ENCODE results near the gene SCGB3A2. TPM values are rescaled to one million over a fixed set of nuclear protein-coding genes. Genes with fewer than 3 reads are reported as not detected.
"Not testable (repeated sequence)": the region's sequence is repeated elsewhere in the genome, so short reads cannot be mapped to it uniquely, and the experiment has no call there.

SCGB3A2 gene
- total RNA-seq, 4 donors from 2014 or later = not detected

GRCh38 chr5:147858565-147858964, 19.9 kb upstream of the SCGB3A2 start:
- DNase-seq (ENCODE audit: extremely low spot score) = no peak
- Histone ChIP-seq H3K36me3 (no peaks in the 10 kb centered on the region), H3K4me3 (no peak overlapping the region), H3K4me1 (peaks cover 0 to 5% (median 2%) of the 10 kb centered on the region in 4 donors), H3K9me3 (no peaks in the 10 kb centered on the region), H3K27me3 (no peaks in the 10 kb centered on the region), H3K27ac (replicated peaks in 1 of 4) (no peak overlapping the region)
- 41% methylated on average over 1 of the region's 1 CpG for WGBS
- no peak for TF ChIP-seq POLR2A (IDR thresholded peaks at IDR 0.05; ENCODE audit: low read depth)
- TF ChIP-seq POLR2AphosphoS5 (IDR thresholded peaks at IDR 0.05) = no peak
- no peak for TF ChIP-seq EP300 (IDR thresholded peaks at IDR 0.05)
- intact Hi-C loops (cut with DNase I) = loop anchor here (5.0 kb wide), 1 partner anchor 874 kb away; no protein-coding TSS in a partner anchor

GRCh38 chr5:147859962-147860640, 18.4 kb upstream of the SCGB3A2 start:
- Histone ChIP-seq H3K4me1 (peaks cover 0 to 17% (median 11%) of the 10 kb centered on the region in 4 donors), H3K9me3 (no peaks in the 10 kb centered on the region), H3K27me3 (no peaks in the 10 kb centered on the region), H3K36me3 (no peaks in the 10 kb centered on the region), H3K27ac (replicated peaks in 1 of 4) (no peak overlapping the region), H3K4me3 (no peak overlapping the region)
- intact Hi-C loops (cut with DNase I) = loop anchor here (5.0 kb wide), 1 partner anchor 872 kb away; no protein-coding TSS in a partner anchor
- WGBS = 93% methylated on average over 3 of the region's 3 CpGs
- no peak for TF ChIP-seq EP300 (IDR thresholded peaks at IDR 0.05)
- no peak for TF ChIP-seq CTCF (IDR thresholded peaks at IDR 0.05)
- TF ChIP-seq POLR2AphosphoS5 (IDR thresholded peaks at IDR 0.05) = no peak
- no peak for TF ChIP-seq POLR2A (IDR thresholded peaks at IDR 0.05; ENCODE audit: low read depth)
- no peak for DNase-seq (ENCODE audit: extremely low spot score)

- Histone ChIP-seq H3K27me3 (no peaks in the 10 kb centered on the region), H3K27ac (replicated peaks in 1 of 4) (no peak overlapping the region), H3K9me3 (no peaks in the 10 kb centered on the region), H3K36me3 (no peaks in the 10 kb centered on the region), H3K4me3 (no peak overlapping the region), H3K4me1 (peaks cover 0 to 17% (median 11%) of the 10 kb centered on the region in 4 donors)
- no peak for TF ChIP-seq CTCF (IDR thresholded peaks at IDR 0.05)
- no peak for TF ChIP-seq POLR2A (IDR thresholded peaks at IDR 0.05; ENCODE audit: low read depth)
- TF ChIP-seq EP300 (IDR thresholded peaks at IDR 0.05) = no peak
- intact Hi-C loops (cut with DNase I) = no loop called here
- no peak for DNase-seq (ENCODE audit: extremely low spot score)
- 92% methylated on average over 1 of the region's 1 CpG for WGBS
Observed at GRCh38 chr5:147860641-147861025, 17.9 kb upstream of the SCGB3A2 start.

- Histone ChIP-seq H3K9me3 (no peaks in the 10 kb centered on the region), H3K36me3 (no peaks in the 10 kb centered on the region), H3K4me1 (peaks cover 0 to 17% (median 11%) of the 10 kb centered on the region in 4 donors), H3K27me3 (no peaks in the 10 kb centered on the region), H3K4me3 (no peak overlapping the region), H3K27ac (replicated peaks in 1 of 4) (no peak overlapping the region)
- no peak for DNase-seq (ENCODE audit: extremely low spot score)
- WGBS = 30% methylated on average over 3 of the region's 3 CpGs
- intact Hi-C loops (cut with DNase I) = no loop called here
- TF ChIP-seq CTCF (IDR thresholded peaks at IDR 0.05) = no peak
- no peak for TF ChIP-seq POLR2A (IDR thresholded peaks at IDR 0.05; ENCODE audit: low read depth)
- no peak for TF ChIP-seq POLR2AphosphoS5 (IDR thresholded peaks at IDR 0.05)
- TF ChIP-seq EP300 (IDR thresholded peaks at IDR 0.05) = no peak
Observed at GRCh38 chr5:147863454-147864158, 14.9 kb upstream of the SCGB3A2 start.

GRCh38 chr5:147869112-147869511, 9.4 kb upstream of the SCGB3A2 start:
- no peak for DNase-seq (ENCODE audit: extremely low spot score)
- WGBS = 52% methylated on average over 4 of the region's 4 CpGs
- Histone ChIP-seq H3K4me3 (no peak overlapping the region), H3K9me3 (no peaks in the 10 kb centered on the region), H3K27ac (replicated peaks in 1 of 4) (no peak overlapping the region), H3K36me3 (no peaks in the 10 kb centered on the region), H3K27me3 (no peaks in the 10 kb centered on the region), H3K4me1 (peaks cover 0 to 6% (median 3%) of the 10 kb centered on the region in 4 donors)
- TF ChIP-seq CTCF (IDR thresholded peaks at IDR 0.05) (no peak), EP300 (IDR thresholded peaks at IDR 0.05) (no peak), POLR2A (IDR thresholded peaks at IDR 0.05; ENCODE audit: low read depth) (no peak), POLR2AphosphoS5 (IDR thresholded peaks at IDR 0.05) (no peak)
- intact Hi-C loops (cut with DNase I) = no loop called here

GRCh38 chr5:147869892-147870291, 8.6 kb upstream of the SCGB3A2 start:
- H3K4me3 ChIP-seq; H3K27ac ChIP-seq (replicated peaks in 1 of 4); H3K4me1 ChIP-seq; intact Hi-C loops (cut with DNase I); DNase-seq (ENCODE audit: extremely low spot score); H3K27me3 ChIP-seq; H3K36me3 ChIP-seq; H3K9me3 ChIP-seq: not testable (repeated sequence)
- 66% methylated on average over 6 of the region's 6 CpGs for WGBS

GRCh38 chr5:147871980-147872549, 6.4 kb upstream of the SCGB3A2 start:
- H3K4me3 ChIP-seq; H3K27me3 ChIP-seq; H3K9me3 ChIP-seq; H3K27ac ChIP-seq (replicated peaks in 1 of 4); DNase-seq (ENCODE audit: extremely low spot score); H3K4me1 ChIP-seq; intact Hi-C loops (cut with DNase I); H3K36me3 ChIP-seq: not testable (repeated sequence)
- 90% methylated on average over 15 of the region's 18 CpGs for WGBS
